Measurements from ENCODE around the gene SDF4. TPM values are rescaled to one million over a fixed set of nuclear protein-coding genes. Genes with fewer than 3 reads are reported as not detected.

SDF4 gene
- total and polyA plus RNA-seq, 2 donors (not counting 1 experiment from before 2014, with no cell fraction given): 100 to 143 TPM

GRCh38 chr1:1280782-1281481 lies 49.1 kb upstream of the SDF4 start:
- intact Hi-C loops (cut with micrococcal nuclease): no loop called here
- H3K27ac Mint-ChIP-seq: no peak overlapping the region
- ChIA-PET CTCF (no interaction called here), POLR2A (interaction anchor here (0.6 to 0.8 kb wide), 2 partner anchors 11 to 268 kb away, joined by 3 to 6 read pairs; no protein-coding TSS in a partner anchor)
- no peak overlapping the region for H3K4me2 ChIP-seq (replicated peaks; ENCODE audit: low read depth, low read length, poor library complexity, severe bottlenecking)
- peaks cover 0 to 3% of the 10 kb centered on the region in 2 donors for H3K4me1 ChIP-seq (ENCODE audit: control insufficient read depth in 2 of 2, insufficient read depth in 2 of 2, low read length in 2 of 2)
- TF ChIP-seq CTCF (IDR thresholded peaks at IDR 0.05): no peak
- no peak for TF ChIP-seq EZH2 (IDR thresholded peaks at IDR 0.05; ENCODE audit: borderline replicate concordance, insufficient read depth, low read depth, low read length, poor library complexity, severe bottlenecking)
- H3K79me2 ChIP-seq (ENCODE audit: control insufficient read depth, insufficient read depth, low read length): no peaks in the 10 kb centered on the region
- WGBS (ENCODE audit: insufficient coverage): 90% methylated on average over 19 of the region's 21 CpGs
- H3K36me3 ChIP-seq (replicated peaks in 1 of 2; ENCODE audit: control extremely low read depth in 1 of 2, control insufficient read depth in 1 of 2, extremely low read depth in 1 of 2, insufficient read depth in 2 of 2, low read length in 1 of 2): no peaks in the 10 kb centered on the region
- peaks cover 3% of the 10 kb centered on the region for H3K4me1 Mint-ChIP-seq
- H3K27me3 ChIP-seq (replicated peaks in 1 of 4; ENCODE audit: control extremely low read depth in 1 of 4, control insufficient read depth in 3 of 4, insufficient read depth in 4 of 4, low read length in 3 of 4): no peaks in the 10 kb centered on the region
- DNase-seq (no peak), ATAC-seq (ENCODE audit: low read depth) (no peak)
- no peak overlapping the region for H3K4me3 ChIP-seq (ENCODE audit: control extremely low read depth in 1 of 5, extremely low read depth in 1 of 5, insufficient read depth in 1 of 5, low read depth in 2 of 5, low read length in 4 of 5)
- no peak overlapping the region for H3K9ac ChIP-seq (ENCODE audit: low read length)
- no peaks in the 10 kb centered on the region for H3K9me3 Mint-ChIP-seq (ENCODE audit: insufficient read depth)
- no peaks in the 10 kb centered on the region for H3K9me3 ChIP-seq (ENCODE audit: control extremely low read depth in 1 of 3, control insufficient read depth in 2 of 3, insufficient read depth in 1 of 3, low read length in 2 of 3)
- H3K4me3 Mint-ChIP-seq: no peak overlapping the region
- H3K27ac ChIP-seq (ENCODE audit: low read length in 2 of 2): no peak overlapping the region
- no peaks in the 10 kb centered on the region for H4K20me1 ChIP-seq (ENCODE audit: control insufficient read depth, insufficient read depth, low read length, poor library complexity, severe bottlenecking)
- H2AFZ ChIP-seq (ENCODE audit: insufficient read depth, low read depth, low read length, poor library complexity, severe bottlenecking): no peak overlapping the region
- no peaks in the 10 kb centered on the region for H3K27me3 Mint-ChIP-seq

GRCh38 chr1:1279028-1279427 lies 47.2 kb upstream of the SDF4 start:
- no peaks in the 10 kb centered on the region for H3K27me3 Mint-ChIP-seq
- peaks cover 5 to 11% of the 10 kb centered on the region in 2 donors for H3K4me1 ChIP-seq (ENCODE audit: control insufficient read depth in 2 of 2, insufficient read depth in 2 of 2, low read length in 2 of 2)
- H2AFZ ChIP-seq (ENCODE audit: insufficient read depth, low read depth, low read length, poor library complexity, severe bottlenecking): no peak overlapping the region
- DNase-seq: no peak
- no peak for TF ChIP-seq CTCF (IDR thresholded peaks at IDR 0.05)
- TF ChIP-seq EZH2 (IDR thresholded peaks at IDR 0.05; ENCODE audit: borderline replicate concordance, insufficient read depth, low read depth, low read length, poor library complexity, severe bottlenecking): no peak
- no peak overlapping the region for H3K9ac ChIP-seq (ENCODE audit: low read length)
- H3K4me1 Mint-ChIP-seq: peaks cover 4% of the 10 kb centered on the region
- intact Hi-C loops (cut with micrococcal nuclease): no loop called here
- no peaks in the 10 kb centered on the region for H3K36me3 ChIP-seq (replicated peaks in 1 of 2; ENCODE audit: control extremely low read depth in 1 of 2, control insufficient read depth in 1 of 2, extremely low read depth in 1 of 2, insufficient read depth in 2 of 2, low read length in 1 of 2)
- H3K79me2 ChIP-seq (ENCODE audit: control insufficient read depth, insufficient read depth, low read length): no peaks in the 10 kb centered on the region
- WGBS (ENCODE audit: insufficient coverage): 96% methylated on average over 12 of the region's 17 CpGs
- H3K4me3 ChIP-seq (ENCODE audit: control extremely low read depth in 1 of 5, extremely low read depth in 1 of 5, insufficient read depth in 1 of 5, low read depth in 2 of 5, low read length in 4 of 5): no peak overlapping the region
- ChIA-PET POLR2A (no interaction called here), CTCF (interaction anchor here (1.7 kb wide), 1 partner anchor 13 kb away, joined by 5 read pairs; no protein-coding TSS in a partner anchor)
- no peak for ATAC-seq (ENCODE audit: low read depth)
- no peak overlapping the region for H3K27ac ChIP-seq (ENCODE audit: low read length in 2 of 2)
- H3K9me3 ChIP-seq (ENCODE audit: control extremely low read depth in 1 of 3, control insufficient read depth in 2 of 3, insufficient read depth in 1 of 3, low read length in 2 of 3): no peaks in the 10 kb centered on the region
- H3K9me3 Mint-ChIP-seq (ENCODE audit: insufficient read depth): no peaks in the 10 kb centered on the region
- H3K4me3 Mint-ChIP-seq: no peak overlapping the region
- no peak overlapping the region for H3K4me2 ChIP-seq (replicated peaks; ENCODE audit: low read depth, low read length, poor library complexity, severe bottlenecking)
- no peaks in the 10 kb centered on the region for H3K27me3 ChIP-seq (replicated peaks in 1 of 4; ENCODE audit: control extremely low read depth in 1 of 4, control insufficient read depth in 3 of 4, insufficient read depth in 4 of 4, low read length in 3 of 4)
- H4K20me1 ChIP-seq (ENCODE audit: control insufficient read depth, insufficient read depth, low read length, poor library complexity, severe bottlenecking): no peaks in the 10 kb centered on the region
- no peak overlapping the region for H3K27ac Mint-ChIP-seq

Measured in B cell (primary cell).